Ureter (tissue), 1 donor: Measurements from ENCODE around the gene LSM3. TPM values are rescaled to one million over a fixed set of nuclear protein-coding genes. Genes with fewer than 3 reads are reported as not detected.

Experiments
- DNase-seq: peaks from one replicate; pipeline ENCODE4 v3.0.0-alpha.2; 2020; ENCODE audit warnings: low spot score
- total RNA-seq: library from RNA; stranded (reverse); gene quantifications from one replicate; pipeline ENCODE4 v1.2.4, GENCODE V29; 2023
- donor health status: DM: yes; HTN: yes; CAD: no.

LSM3 gene
- total RNA-seq, 1 donor from 2014 or later: 11.4 TPM

DNA sequence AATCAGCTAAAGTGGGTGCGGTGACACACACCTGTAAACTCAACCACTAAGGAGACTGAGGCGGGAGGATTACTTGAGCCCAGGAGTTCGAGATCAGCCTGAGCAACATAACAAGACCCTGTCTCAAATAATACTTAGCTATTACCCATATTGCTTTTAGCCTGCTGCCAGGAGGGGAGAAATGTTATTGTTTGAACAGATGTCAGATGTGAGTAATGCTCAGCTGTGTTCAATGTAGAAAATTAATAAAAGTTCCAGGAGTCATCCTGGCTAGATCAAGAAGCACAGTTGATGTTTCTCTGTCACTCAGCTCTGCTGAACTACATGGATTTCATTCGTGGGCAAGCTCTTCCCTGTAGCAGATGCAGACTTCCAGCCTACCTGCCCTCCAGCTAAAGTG, 22.2 kb downstream of the LSM3 start:
- DNase-seq: no peak

- no peak for DNase-seq
Measured at GRCh38 chr3:14201940-14202684, 23.5 kb downstream of the LSM3 start.

- no peak for DNase-seq
Measured at GRCh38 chr3:14202874-14203520, 24.4 kb downstream of the LSM3 start.

GRCh38 chr3:14203521-14204079, 25.0 kb downstream of the LSM3 start:
- peak; percentile 76 for DNase-seq

- no peak for DNase-seq
Measured at GRCh38 chr3:14204515-14205284, 26.1 kb downstream of the LSM3 start.

GRCh38 chr3:14206548-14207177, 28.0 kb downstream of the LSM3 start:
- DNase-seq: no peak

DNA sequence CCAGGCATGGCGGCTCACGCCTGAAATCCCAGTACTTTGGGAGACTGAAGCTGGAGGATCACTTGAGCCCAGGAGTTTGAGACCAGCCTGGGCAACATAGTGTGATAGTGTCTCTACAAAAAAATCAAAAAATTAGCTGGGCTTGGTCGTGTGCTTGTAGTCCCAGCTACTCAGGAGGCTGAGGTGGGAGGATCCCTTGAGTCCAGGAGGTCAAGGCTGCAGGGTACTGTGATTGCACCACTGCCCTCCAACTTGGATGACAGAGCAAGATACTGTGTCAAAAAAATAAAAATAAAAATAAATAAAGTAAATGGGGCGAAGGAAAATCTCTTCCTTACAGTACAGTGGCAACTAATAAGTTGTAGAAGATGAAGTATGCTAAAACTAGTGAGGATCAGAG, 29.6 kb downstream of the LSM3 start:
- DNase-seq: no peak

- DNase-seq: no peak
Measured at GRCh38 chr3:14208977-14209394, 30.4 kb downstream of the LSM3 start.

GRCh38 chr3:14209581-14210289, 31.1 kb downstream of the LSM3 start:
- no peak for DNase-seq

DNA sequence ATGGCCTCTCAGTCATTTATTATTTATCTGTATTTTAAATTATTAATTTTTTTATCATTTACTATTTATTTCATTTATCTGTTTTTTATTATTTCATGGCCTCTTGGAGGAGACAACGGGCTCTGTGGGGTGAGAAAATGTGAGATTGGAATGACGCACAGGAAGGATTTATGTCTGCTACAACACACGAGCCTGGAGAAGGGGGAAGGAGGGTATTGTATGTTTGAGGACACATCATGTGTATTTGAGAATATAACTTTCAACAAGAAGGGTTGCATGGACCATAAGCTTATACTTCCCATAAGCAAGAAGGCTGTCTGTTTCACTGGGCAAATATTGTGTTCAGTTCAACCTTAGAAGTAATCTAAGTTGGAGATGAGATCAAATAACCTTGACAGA, 31.7 kb downstream of the LSM3 start:
- no peak for DNase-seq

GRCh38 chr3:14210843-14211594, 32.4 kb downstream of the LSM3 start:
- no peak for DNase-seq

GRCh38 chr3:14211621-14212020, 33.0 kb downstream of the LSM3 start:
- DNase-seq: no peak

GRCh38 chr3:14212032-14212431, 33.4 kb downstream of the LSM3 start:
- DNase-seq: no peak

- peak; percentile 7 for DNase-seq
Measured at GRCh38 chr3:14213066-14213774, 34.6 kb downstream of the LSM3 start.

GRCh38 chr3:14214764-14215163, 36.1 kb downstream of the LSM3 start:
- DNase-seq: peak; percentile 14

GRCh38 chr3:14216257-14217048, 37.8 kb downstream of the LSM3 start:
- DNase-seq: peak; percentile 84

DNA sequence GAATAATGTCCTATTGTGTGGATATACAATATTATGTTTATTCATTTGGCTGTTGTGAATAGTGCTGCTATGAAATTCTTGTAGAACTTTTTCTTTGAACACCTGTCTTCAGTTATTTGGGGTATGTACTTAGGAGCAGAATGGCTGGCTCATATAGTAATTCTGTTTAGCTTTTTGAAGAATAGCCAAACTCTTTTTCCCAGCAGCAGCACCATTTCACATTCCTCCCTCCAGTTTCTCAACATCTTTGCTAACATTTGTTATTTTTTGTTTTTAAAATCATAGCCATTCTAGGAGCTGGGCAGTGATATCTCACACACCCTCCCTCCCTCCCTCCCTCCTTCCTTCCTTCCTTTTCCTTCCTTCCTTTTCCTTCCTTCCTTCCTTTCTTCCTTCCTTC, 39.7 kb downstream of the LSM3 start:
- no peak for DNase-seq

DNA sequence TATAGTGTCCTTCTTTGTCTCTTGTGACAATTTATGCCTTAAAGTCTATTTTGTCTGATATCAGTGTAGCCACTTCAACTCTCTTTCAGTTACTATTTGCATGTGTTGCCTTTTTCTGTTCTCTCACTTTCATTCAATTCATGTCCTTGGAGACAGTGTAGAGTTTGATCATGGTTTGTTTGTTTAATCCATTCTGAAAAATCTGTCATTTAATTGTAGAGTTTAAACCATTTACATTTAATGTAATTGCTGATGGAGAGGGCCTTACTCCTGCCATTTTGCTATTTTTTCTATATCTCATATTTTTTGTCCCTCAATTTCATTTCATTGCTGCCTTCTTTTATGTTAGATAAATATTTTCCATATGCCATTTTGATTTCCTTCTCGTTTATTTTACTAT, 42.3 kb downstream of the LSM3 start:
- no peak for DNase-seq

DNA sequence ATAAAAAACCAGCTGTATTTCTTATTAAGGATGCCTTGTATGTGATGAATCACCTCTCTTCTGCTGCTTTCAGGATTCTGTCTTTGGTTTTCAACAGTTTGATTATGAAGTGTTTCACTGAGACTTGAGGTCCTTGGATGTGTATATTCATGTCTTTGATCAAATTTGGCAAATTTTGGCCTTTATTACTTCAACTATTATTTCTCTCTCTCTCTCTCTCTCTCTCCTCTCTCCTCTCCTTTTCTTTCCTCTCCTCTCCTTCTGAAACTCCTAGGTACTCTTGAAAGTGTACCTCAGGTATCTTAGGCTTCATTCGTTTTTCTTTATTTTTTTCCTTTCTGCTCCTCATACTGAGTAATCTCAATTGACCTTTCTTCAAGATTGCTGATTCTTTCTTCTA, 43.3 kb downstream of the LSM3 start:
- no peak for DNase-seq
